ENCODE measurements around the gene SCAMP2. TPM values are rescaled to one million over a fixed set of nuclear protein-coding genes. Genes with fewer than 3 reads are reported as not detected.

SCAMP2 gene
- total RNA-seq, 1 donor from 2014 or later = 15.7 TPM

GRCh38 chr15:74842581-74843444, 30.4 kb downstream of the SCAMP2 start, which contains the start of gene ULK3:
TSS of gene ULK3 (minus strand) at chr15:74843156. CDS start at chr15:74843105, 51 bp downstream.
- H3K4me1 ChIP-seq (ENCODE audit: control insufficient read depth in 3 of 3, insufficient read depth in 3 of 3, low read length in 3 of 3) = peaks cover 26 to 32% (median 30%) of the 10 kb centered on the region in 3 donors
- no peaks in the 10 kb centered on the region for H3K27me3 ChIP-seq (ENCODE audit: control insufficient read depth in 3 of 3, insufficient read depth in 3 of 3, low read length in 3 of 3)
- H3K9me3 ChIP-seq (ENCODE audit: control insufficient read depth in 3 of 3, low read length in 3 of 3) = no peaks in the 10 kb centered on the region
- peak within 1 kb of the TSS; percentile 70 to 94 (median 93) for H3K4me3 ChIP-seq (ENCODE audit: low read length in 3 of 3)
- peaks cover 24 to 51% (median 34%) of the 10 kb centered on the region in 3 donors for H3K36me3 ChIP-seq (ENCODE audit: control insufficient read depth in 3 of 3, insufficient read depth in 3 of 3, low read length in 3 of 3)
- H3K9ac ChIP-seq (ENCODE audit: low read depth in 1 of 3, low read length in 3 of 3) = peak within 1 kb of the TSS; percentile 86 to 95 (median 89)
- peak within 1 kb of the TSS; percentile 92 for H3K27ac ChIP-seq (ENCODE audit: low read depth, low read length)

DNA sequence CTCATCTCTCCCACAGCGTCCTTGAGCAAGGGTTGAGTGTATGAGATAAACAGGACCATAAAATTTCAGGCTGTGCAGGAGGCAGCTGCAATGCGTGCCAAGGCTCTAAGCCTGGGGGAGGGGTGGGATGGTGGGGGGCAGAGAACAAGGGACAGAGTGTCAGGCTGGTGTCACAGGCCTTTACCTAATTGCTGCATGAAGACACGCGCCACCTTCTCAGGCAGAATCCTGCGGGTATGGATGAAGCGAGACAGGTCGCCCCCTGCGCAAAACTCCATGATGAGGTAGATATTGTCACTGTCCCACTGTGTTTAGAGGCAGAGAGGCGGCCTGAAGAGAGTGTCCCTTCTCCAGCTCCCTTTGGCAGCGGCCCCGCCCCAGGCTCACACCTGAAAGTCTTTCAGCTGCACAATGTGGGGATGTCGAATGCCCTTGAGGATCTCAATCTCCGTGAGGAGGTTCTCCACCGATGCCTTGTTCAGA, 31.2 kb downstream of the SCAMP2 start:
- Histone ChIP-seq H3K36me3 (ENCODE audit: control insufficient read depth in 3 of 3, insufficient read depth in 3 of 3, low read length in 3 of 3) (peaks cover 24 to 48% (median 32%) of the 10 kb centered on the region in 3 donors), H3K9me3 (ENCODE audit: control insufficient read depth in 3 of 3, low read length in 3 of 3) (no peaks in the 10 kb centered on the region), H3K4me1 (ENCODE audit: control insufficient read depth in 3 of 3, insufficient read depth in 3 of 3, low read length in 3 of 3) (peaks cover 20 to 23% (median 23%) of the 10 kb centered on the region in 3 donors), H3K27me3 (ENCODE audit: control insufficient read depth in 3 of 3, insufficient read depth in 3 of 3, low read length in 3 of 3) (no peaks in the 10 kb centered on the region), H3K4me3 (ENCODE audit: low read length in 3 of 3) (peak overlapping the region; percentile 70 to 94 (median 93)), H3K9ac (ENCODE audit: low read depth in 1 of 3, low read length in 3 of 3) (peak overlapping the region in 2 of 3 donors; percentile 89 to 95), H3K27ac (ENCODE audit: low read depth, low read length) (no peak overlapping the region)

DNA sequence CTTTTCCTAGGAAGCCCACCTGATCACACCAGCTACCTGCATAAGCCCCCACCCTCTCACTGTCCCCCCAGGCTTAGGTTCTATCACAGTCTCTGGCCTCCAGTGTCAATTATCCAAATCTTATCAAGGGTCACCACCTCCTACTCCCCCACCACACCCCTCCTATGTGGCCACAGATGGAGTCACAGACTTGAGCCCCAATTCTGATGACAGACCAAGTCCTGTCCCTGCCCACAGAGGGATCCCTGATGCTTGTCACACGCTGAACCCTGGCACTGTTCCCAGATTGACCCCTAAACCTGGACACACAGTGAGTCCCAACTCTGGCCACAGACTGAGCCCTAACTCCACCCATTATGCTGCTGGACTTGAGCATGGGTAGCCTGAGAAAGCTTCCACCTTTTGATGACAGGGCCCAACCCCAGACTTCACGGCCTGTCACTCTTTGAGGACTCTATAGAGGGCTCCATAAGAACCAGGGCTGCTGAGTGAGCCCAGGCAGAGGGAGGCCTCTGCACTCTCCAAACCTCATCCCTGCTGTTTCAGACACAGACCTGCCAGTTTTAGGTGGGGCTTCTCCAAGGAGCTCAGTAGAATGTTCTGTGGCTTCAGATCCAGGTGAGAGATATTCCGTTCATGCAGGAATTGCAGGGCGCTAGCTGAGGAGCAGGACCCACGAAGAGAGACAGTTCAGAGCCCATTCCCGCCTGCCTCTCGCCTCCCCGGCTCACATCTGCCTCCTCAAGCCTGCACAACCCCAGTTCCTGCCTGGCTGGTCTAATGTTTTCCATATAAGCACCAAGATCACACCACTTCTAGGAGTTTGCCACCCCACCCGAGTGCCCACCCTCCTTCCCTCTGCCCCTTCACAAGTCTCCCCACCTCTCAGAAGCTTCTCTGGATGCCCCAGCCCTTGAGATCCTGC, 32.1 kb downstream of the SCAMP2 start:
- Histone ChIP-seq H3K4me1 (ENCODE audit: control insufficient read depth in 3 of 3, insufficient read depth in 3 of 3, low read length in 3 of 3) (peaks cover 20 to 23% (median 23%) of the 10 kb centered on the region in 3 donors), H3K4me3 (ENCODE audit: low read length in 3 of 3) (no peak overlapping the region), H3K27me3 (ENCODE audit: control insufficient read depth in 3 of 3, insufficient read depth in 3 of 3, low read length in 3 of 3) (no peaks in the 10 kb centered on the region), H3K36me3 (ENCODE audit: control insufficient read depth in 3 of 3, insufficient read depth in 3 of 3, low read length in 3 of 3) (peaks cover 28 to 54% (median 36%) of the 10 kb centered on the region in 3 donors), H3K9me3 (ENCODE audit: control insufficient read depth in 3 of 3, low read length in 3 of 3) (no peaks in the 10 kb centered on the region), H3K9ac (ENCODE audit: low read depth in 1 of 3, low read length in 3 of 3) (no peak overlapping the region), H3K27ac (ENCODE audit: low read depth, low read length) (no peak overlapping the region)

DNA sequence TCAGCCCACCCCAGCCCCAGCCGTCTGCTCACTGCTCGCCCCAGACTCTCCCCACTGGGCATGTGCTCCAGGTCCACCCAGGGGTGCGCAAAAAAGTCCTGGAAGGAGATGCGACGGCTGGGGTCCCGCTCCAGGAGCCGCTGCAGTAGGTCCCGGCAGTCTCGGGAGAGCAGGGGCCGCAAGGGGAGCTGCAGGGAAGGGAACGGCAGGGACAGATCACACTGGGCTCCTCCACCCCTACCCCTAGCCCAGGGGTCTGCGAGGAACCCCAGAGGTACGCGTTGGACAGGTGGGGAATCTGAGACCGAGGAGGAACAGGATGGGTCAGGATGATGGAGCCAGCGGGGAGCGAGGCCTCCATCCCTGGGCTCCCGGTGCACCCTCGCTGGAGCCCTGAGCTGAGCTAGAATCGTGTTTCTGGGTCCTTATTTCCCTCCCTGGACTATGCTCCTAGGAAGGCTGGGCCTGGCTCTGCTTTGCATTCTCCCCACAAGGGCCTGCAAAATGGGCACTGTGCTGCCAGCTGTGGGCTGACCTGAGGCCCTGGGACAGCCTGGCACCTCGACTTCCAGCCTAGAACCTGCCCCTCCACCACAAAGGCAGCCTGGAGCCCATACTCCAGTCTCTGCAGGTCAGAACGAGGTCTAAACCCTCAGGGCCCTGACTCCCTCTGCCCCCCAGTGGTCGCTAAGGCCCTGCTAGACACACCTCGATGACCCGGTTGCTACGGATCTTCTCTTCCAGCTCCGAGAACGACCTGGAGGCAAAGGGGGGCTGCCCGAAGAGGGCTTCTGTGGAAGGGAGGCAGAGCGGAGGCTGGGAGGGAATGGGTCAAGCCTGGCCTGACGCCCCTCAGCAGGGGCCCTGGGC, 33.4 kb downstream of the SCAMP2 start:
- Histone ChIP-seq H3K36me3 (ENCODE audit: control insufficient read depth in 3 of 3, insufficient read depth in 3 of 3, low read length in 3 of 3) (peaks cover 22 to 51% (median 35%) of the 10 kb centered on the region in 3 donors), H3K27me3 (ENCODE audit: control insufficient read depth in 3 of 3, insufficient read depth in 3 of 3, low read length in 3 of 3) (no peaks in the 10 kb centered on the region), H3K4me1 (ENCODE audit: control insufficient read depth in 3 of 3, insufficient read depth in 3 of 3, low read length in 3 of 3) (peaks cover 20 to 28% (median 21%) of the 10 kb centered on the region in 3 donors)

GRCh38 chr15:74838746-74839525, 34.2 kb downstream of the SCAMP2 start:
- H3K27me3 ChIP-seq (ENCODE audit: control insufficient read depth in 3 of 3, insufficient read depth in 3 of 3, low read length in 3 of 3) = no peaks in the 10 kb centered on the region
- no peak overlapping the region for H3K9ac ChIP-seq (ENCODE audit: low read depth in 1 of 3, low read length in 3 of 3)
- H3K9me3 ChIP-seq (ENCODE audit: control insufficient read depth in 3 of 3, low read length in 3 of 3) = no peaks in the 10 kb centered on the region
- no peak overlapping the region for H3K27ac ChIP-seq (ENCODE audit: low read depth, low read length)
- H3K36me3 ChIP-seq (ENCODE audit: control insufficient read depth in 3 of 3, insufficient read depth in 3 of 3, low read length in 3 of 3) = peaks cover 22 to 45% (median 34%) of the 10 kb centered on the region in 3 donors
- no peak overlapping the region for H3K4me3 ChIP-seq (ENCODE audit: low read length in 3 of 3)
- peaks cover 18 to 25% (median 20%) of the 10 kb centered on the region in 3 donors for H3K4me1 ChIP-seq (ENCODE audit: control insufficient read depth in 3 of 3, insufficient read depth in 3 of 3, low read length in 3 of 3)

More for the DNA sequence above, 33.4 kb downstream of the SCAMP2 start:
- Histone ChIP-seq H3K9me3 (ENCODE audit: control insufficient read depth in 3 of 3, low read length in 3 of 3) (no peaks in the 10 kb centered on the region), H3K9ac (ENCODE audit: low read depth in 1 of 3, low read length in 3 of 3) (no peak overlapping the region), H3K4me3 (ENCODE audit: low read length in 3 of 3) (no peak overlapping the region), H3K27ac (ENCODE audit: low read depth, low read length) (no peak overlapping the region)

GRCh38 chr15:74838137-74838516, 35.0 kb downstream of the SCAMP2 start:
- Histone ChIP-seq H3K4me1 (ENCODE audit: control insufficient read depth in 3 of 3, insufficient read depth in 3 of 3, low read length in 3 of 3) (peaks cover 13 to 20% (median 14%) of the 10 kb centered on the region in 3 donors), H3K9ac (ENCODE audit: low read depth in 1 of 3, low read length in 3 of 3) (no peak overlapping the region), H3K9me3 (ENCODE audit: control insufficient read depth in 3 of 3, low read length in 3 of 3) (no peaks in the 10 kb centered on the region), H3K27ac (ENCODE audit: low read depth, low read length) (no peak overlapping the region), H3K4me3 (ENCODE audit: low read length in 3 of 3) (no peak overlapping the region), H3K36me3 (ENCODE audit: control insufficient read depth in 3 of 3, insufficient read depth in 3 of 3, low read length in 3 of 3) (peaks cover 22 to 45% (median 34%) of the 10 kb centered on the region in 3 donors), H3K27me3 (ENCODE audit: control insufficient read depth in 3 of 3, insufficient read depth in 3 of 3, low read length in 3 of 3) (no peaks in the 10 kb centered on the region)

- no peak overlapping the region for H3K4me3 ChIP-seq (ENCODE audit: low read length in 3 of 3)
- H3K27me3 ChIP-seq (ENCODE audit: control insufficient read depth in 3 of 3, insufficient read depth in 3 of 3, low read length in 3 of 3) = no peaks in the 10 kb centered on the region
- H3K4me1 ChIP-seq (ENCODE audit: control insufficient read depth in 3 of 3, insufficient read depth in 3 of 3, low read length in 3 of 3) = peaks cover 12 to 24% (median 17%) of the 10 kb centered on the region in 3 donors
- no peaks in the 10 kb centered on the region for H3K9me3 ChIP-seq (ENCODE audit: control insufficient read depth in 3 of 3, low read length in 3 of 3)
- H3K27ac ChIP-seq (ENCODE audit: low read depth, low read length) = no peak overlapping the region
- no peak overlapping the region for H3K9ac ChIP-seq (ENCODE audit: low read depth in 1 of 3, low read length in 3 of 3)
- peaks cover 22 to 45% (median 34%) of the 10 kb centered on the region in 3 donors for H3K36me3 ChIP-seq (ENCODE audit: control insufficient read depth in 3 of 3, insufficient read depth in 3 of 3, low read length in 3 of 3)
Measured at GRCh38 chr15:74837482-74838136, 35.6 kb downstream of the SCAMP2 start.

GRCh38 chr15:74836846-74837245, 36.3 kb downstream of the SCAMP2 start:
- H3K9ac ChIP-seq (ENCODE audit: low read depth in 1 of 3, low read length in 3 of 3) = no peak overlapping the region
- no peak overlapping the region for H3K4me3 ChIP-seq (ENCODE audit: low read length in 3 of 3)
- peaks cover 8 to 24% (median 17%) of the 10 kb centered on the region in 3 donors for H3K4me1 ChIP-seq (ENCODE audit: control insufficient read depth in 3 of 3, insufficient read depth in 3 of 3, low read length in 3 of 3)
- H3K9me3 ChIP-seq (ENCODE audit: control insufficient read depth in 3 of 3, low read length in 3 of 3) = no peaks in the 10 kb centered on the region
- no peaks in the 10 kb centered on the region for H3K27me3 ChIP-seq (ENCODE audit: control insufficient read depth in 3 of 3, insufficient read depth in 3 of 3, low read length in 3 of 3)
- H3K27ac ChIP-seq (ENCODE audit: low read depth, low read length) = no peak overlapping the region
- peaks cover 22 to 45% (median 34%) of the 10 kb centered on the region in 3 donors for H3K36me3 ChIP-seq (ENCODE audit: control insufficient read depth in 3 of 3, insufficient read depth in 3 of 3, low read length in 3 of 3)

Measured in skeletal muscle tissue (tissue), 4 donors.